PC-3 (cell line): ENCODE data around the gene KIF5C.

Experiments
- CTCF ChIP-seq: fragments of 300-600 bp; sonication (generic); conservative IDR thresholded peaks from 2 replicates; pipeline ENCODE4 v1.5.1; 2017; ENCODE audit warnings: antibody characterized with exemption, low read depth, mild to moderate bottlenecking, low read length
- EZH2 ChIP-seq: fragments of 300-600 bp; sonication (generic); IDR thresholded peaks from one replicate; pipeline ENCODE4 v1.6.1; 2017; ENCODE audit warnings: antibody characterized with exemption, mild to moderate bottlenecking, low read length; ENCODE audit not compliant: unreplicated experiment
- EZH2phosphoT487 ChIP-seq: fragments of 300-600 bp; sonication (generic); IDR thresholded peaks from 2 replicates; pipeline ENCODE4 v1.6.1; 2018; ENCODE audit warnings: mild to moderate bottlenecking, antibody characterized with exemption, low read length, borderline replicate concordance

- TF ChIP-seq CTCF (no peak), EZH2phosphoT487 (no peak), EZH2 (no peak)
These were observed 156.4 kb downstream of the KIF5C start for GRCh38 chr2:149031396-149031795.
